Prostate gland (tissue), 2 donors: Measurements from ENCODE around the gene PRAMEF14. TPM values are rescaled to one million over a fixed set of nuclear protein-coding genes. Genes with fewer than 3 reads are reported as not detected.
"Not testable (repeated sequence)": the region's sequence is repeated elsewhere in the genome, so short reads cannot be mapped to it uniquely, and the experiment has no call there.

ENCODE experiments used
- DNase-seq: peaks from one replicate; pipeline ENCODE4 v3.0.0-alpha.2; 2019; ENCODE audit warnings: low spot score
- H3K27ac ChIP-seq, 2 donors: fragments of 200-600 bp; sonication (generic); 2 replicates each; pipeline ENCODE4 v1.5.1; 2017 to 2019
- H3K27me3 ChIP-seq: fragments of 200-600 bp; sonication (generic); replicated peaks from 2 replicates; pipeline ENCODE4 v1.5.1; 2019; ENCODE audit not compliant: insufficient read depth
- H3K36me3 ChIP-seq, 2 donors: fragments of 200-600 bp; sonication (generic); 1 replicate in 1 of 2; 2 replicates in 1 of 2; pipeline versions ENCODE4 v1.5.1 to v1.8.1; 2017 to 2019
- H3K4me1 ChIP-seq: fragments of 200-600 bp; sonication (generic); replicated peaks from 2 replicates; pipeline ENCODE4 v1.5.1; 2019
- H3K4me3 ChIP-seq, 2 donors: fragments of 200-600 bp; sonication (generic); 2 replicates each; pipeline ENCODE4 v1.5.1; 2017 to 2019
- H3K9me3 ChIP-seq: fragments of 200-600 bp; sonication (generic); 2 replicates; pipeline ENCODE4 v1.5.1; 2017
- WGBS: methylation state at CpG from one replicate; pipeline ENCODE4 v1.1.5; 2018; 5-methylcytosine and 5-hydroxymethylcytosine counted together
- intact Hi-C: fragments of 100-400 bp; cut with DNase I; formaldehyde crosslinking; loops from one replicate; pipeline ENCODE4 v1.14.2; 2022
- total RNA-seq, 2 donors: library from RNA; depleted of rRNA; stranded (reverse); fragments of >200 nt; gene quantifications; one replicate each; pipeline ENCODE4 v1.1.0, GENCODE V29; 2016

PRAMEF14 gene, protein sequence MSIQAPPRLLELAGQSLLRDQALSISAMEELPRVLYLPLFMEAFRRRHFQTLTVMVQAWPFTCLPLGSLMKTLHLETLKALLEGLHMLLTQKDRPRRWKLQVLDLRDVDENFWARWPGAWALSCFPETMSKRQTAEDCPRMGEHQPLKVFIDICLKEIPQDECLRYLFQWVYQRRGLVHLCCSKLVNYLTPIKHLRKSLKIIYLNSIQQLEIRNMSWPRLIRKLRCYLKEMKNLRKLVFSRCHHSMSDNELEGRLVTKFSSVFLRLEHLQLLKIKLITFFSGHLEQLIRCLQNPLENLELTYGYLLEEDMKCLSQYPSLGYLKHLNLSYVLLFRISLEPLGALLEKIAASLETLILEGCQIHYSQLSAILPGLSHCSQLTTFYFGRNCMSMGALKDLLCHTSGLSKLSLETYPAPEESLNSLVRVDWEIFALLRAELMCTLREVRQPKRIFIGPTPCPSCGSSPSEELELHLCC
- total RNA-seq: not detected

DNA sequence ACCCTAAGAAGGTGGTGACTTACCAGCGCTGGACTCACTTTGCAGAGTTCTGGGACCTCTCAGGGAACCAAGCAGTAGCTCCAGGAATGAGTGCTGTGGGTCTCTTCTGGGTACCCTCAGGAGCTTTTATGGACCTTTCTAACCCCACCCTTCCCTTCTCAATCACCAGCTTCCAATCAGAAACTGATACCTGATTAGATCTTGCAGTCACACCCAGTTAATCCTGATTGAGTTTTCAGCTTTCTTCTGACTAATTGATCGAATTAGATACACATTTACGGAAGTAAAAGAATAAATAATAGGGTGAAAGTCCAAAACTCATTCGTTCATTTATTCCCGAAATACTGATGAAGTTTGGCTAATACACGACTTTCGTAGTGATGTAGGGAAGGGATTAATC is at the start of gene PRAMEF14:
PRAMEF14 (minus strand) TSS at position 101 of the 400 bp plus-strand sequence. CDS start 1,820 bp downstream, outside the sequence.
- H3K4me3 ChIP-seq, H3K9me3 ChIP-seq, H3K27me3 ChIP-seq, H3K4me1 ChIP-seq, H3K36me3 ChIP-seq, H3K27ac ChIP-seq, DNase-seq, intact Hi-C loops: not testable (repeated sequence)
- WGBS: 76% methylated on average over 6 of the region's 7 CpGs

DNA sequence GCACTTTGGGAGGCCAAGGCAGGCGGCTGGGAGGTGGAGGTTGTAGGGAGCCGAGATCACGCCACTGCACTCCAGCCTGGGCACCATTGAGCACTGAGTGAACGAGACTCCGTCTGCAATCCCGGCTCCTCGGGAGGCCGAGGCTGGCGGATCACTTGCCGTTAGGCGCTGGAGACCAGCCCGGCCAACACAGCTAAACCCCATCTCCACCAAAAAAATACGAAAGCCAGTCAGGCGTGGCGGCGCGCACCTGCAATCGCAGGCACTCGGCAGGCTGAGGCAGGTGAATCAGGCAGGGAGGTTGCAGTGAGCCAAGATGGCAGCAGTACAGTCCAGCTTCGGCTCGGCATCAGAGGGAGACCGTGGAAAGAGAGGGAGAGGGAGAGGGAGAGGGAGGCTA is 48.4 kb upstream of the PRAMEF14 start:
- intact Hi-C loops: not testable (repeated sequence)

DNA sequence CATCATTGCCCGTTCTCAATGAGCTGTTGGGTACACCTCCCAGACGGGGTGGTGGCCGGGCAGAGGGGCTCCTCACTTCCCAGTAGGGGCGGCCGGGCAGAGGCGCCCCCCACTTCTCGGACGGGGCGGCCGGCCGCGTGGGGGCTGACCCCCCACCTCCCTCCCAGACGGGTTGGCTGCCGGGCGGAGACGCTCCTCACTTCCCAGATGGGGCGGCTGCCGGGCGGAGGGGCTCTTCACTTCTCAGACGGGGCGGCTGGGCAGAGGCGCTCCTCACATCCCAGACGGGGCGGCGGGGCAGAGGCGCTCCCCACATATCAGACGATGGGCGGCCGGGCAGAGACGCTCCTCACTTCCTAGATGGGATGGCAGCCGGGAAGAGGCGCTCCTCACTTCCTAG is 47.8 kb upstream of the PRAMEF14 start:
- H3K9me3 ChIP-seq, H3K4me3 ChIP-seq, H3K4me1 ChIP-seq, H3K36me3 ChIP-seq, intact Hi-C loops, H3K27ac ChIP-seq, H3K27me3 ChIP-seq, DNase-seq: not testable (repeated sequence)
- WGBS: 93% methylated on average over 21 of the region's 32 CpGs

More for the DNA sequence above, 48.4 kb upstream of the PRAMEF14 start:
- H3K36me3 ChIP-seq, H3K27ac ChIP-seq, DNase-seq, H3K9me3 ChIP-seq, H3K4me3 ChIP-seq, H3K27me3 ChIP-seq, H3K4me1 ChIP-seq: not testable (repeated sequence)
- WGBS: 95% methylated on average over 22 of the region's 22 CpGs

DNA sequence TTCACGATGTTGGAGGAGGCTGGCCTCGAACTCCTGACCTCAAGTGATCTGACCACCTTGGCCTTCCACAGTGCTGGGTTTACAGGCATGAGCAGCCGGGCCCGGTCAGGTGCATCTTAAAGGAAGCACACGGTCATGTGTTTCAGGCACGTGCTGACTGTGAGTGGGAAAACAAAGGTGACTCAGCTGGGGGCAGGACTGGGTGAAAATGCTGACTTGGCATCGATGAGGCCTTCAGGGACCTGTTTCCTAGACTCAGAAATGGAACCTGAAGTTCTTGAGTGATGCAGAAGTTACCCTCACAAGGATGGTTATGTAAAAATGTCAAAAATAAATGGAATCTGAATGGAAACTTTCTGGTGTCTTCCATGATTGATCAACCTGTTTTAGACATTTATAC is 46.1 kb upstream of the PRAMEF14 start:
- H3K27ac ChIP-seq, intact Hi-C loops, H3K27me3 ChIP-seq: not testable (repeated sequence)

DNA sequence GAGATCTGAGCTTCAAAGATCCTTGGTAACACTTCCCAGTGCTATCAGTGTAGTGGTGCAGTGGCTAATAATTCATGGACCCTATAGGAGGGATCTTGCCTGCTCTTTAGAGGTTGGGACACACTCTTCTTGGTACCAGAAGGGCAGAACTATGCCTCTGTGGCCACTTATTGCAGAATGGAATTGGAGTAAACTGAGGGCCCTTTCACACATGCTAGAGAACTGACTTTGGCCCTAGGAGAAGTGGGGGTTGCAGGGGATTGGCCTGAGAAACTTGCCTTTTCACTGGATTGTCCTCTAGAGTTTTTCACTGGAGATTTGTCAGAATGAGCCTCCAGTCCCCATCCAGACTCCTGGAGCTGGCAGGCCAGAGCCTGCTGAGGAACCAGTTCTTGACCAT is 42.4 kb upstream of the PRAMEF14 start, which contains the start of gene PRAMEF17:
PRAMEF17 (plus strand) TSS at position 301 of the 400 bp plus-strand sequence; CDS start at position 327, 26 bp downstream.
- H3K4me1 ChIP-seq, H3K9me3 ChIP-seq, H3K36me3 ChIP-seq, H3K27me3 ChIP-seq, DNase-seq, intact Hi-C loops, H3K27ac ChIP-seq, H3K4me3 ChIP-seq: not testable (repeated sequence)

More for the DNA sequence above, 46.1 kb upstream of the PRAMEF14 start:
- not testable (repeated sequence) for H3K36me3 ChIP-seq, H3K4me1 ChIP-seq, H3K4me3 ChIP-seq, DNase-seq, H3K9me3 ChIP-seq
- WGBS: 82% methylated on average over 7 of the region's 7 CpGs

DNA sequence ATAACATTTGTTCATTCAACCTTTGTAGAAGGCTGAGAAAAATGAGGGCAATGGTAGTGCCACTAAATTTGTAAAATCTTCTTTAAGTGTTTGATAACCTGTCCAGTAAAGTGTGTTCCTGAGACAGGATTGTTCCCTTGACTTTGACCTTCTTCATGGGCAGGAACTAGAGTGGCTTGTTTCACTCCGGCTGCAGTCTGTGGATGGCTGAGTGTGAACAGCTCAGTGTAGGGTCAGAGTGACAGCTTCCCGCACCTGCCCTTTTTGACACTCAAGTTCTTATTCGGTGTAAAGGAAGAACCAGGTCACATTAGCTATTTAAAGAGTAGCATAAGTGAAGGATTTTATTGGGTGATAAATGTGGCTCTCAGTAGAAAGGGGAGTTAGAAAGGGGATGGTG is 33.4 kb upstream of the PRAMEF14 start:
- intact Hi-C loops: not testable (repeated sequence)
- 49% methylated on average over 3 of the region's 3 CpGs for WGBS

DNA sequence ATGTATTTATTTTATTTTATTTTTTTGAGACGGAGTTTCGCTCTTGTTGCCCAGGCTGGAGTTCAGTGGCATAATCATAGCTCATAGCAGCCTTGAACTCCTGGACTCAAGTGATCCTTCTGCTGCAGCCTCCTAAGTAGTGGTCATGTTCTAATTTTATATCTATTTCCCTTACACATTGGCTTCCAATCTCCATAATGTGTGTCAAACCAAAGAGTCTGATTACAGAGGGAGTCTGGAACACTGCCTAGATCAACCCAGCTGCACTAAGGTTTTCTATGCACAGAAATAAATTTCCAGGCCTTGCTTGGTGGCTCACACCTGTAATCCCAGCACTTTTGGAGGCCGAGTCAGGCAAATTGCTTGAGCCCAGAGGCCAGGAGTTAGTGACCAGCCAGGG is 32.0 kb upstream of the PRAMEF14 start:
- H3K9me3 ChIP-seq, H3K27ac ChIP-seq, H3K36me3 ChIP-seq, intact Hi-C loops, H3K27me3 ChIP-seq, H3K4me3 ChIP-seq, DNase-seq, H3K4me1 ChIP-seq: not testable (repeated sequence)
- 81% methylated on average over 3 of the region's 3 CpGs for WGBS

More for the DNA sequence above, 33.4 kb upstream of the PRAMEF14 start:
- not testable (repeated sequence) for H3K36me3 ChIP-seq, H3K27ac ChIP-seq, H3K4me1 ChIP-seq, H3K27me3 ChIP-seq, DNase-seq, H3K9me3 ChIP-seq, H3K4me3 ChIP-seq

DNA sequence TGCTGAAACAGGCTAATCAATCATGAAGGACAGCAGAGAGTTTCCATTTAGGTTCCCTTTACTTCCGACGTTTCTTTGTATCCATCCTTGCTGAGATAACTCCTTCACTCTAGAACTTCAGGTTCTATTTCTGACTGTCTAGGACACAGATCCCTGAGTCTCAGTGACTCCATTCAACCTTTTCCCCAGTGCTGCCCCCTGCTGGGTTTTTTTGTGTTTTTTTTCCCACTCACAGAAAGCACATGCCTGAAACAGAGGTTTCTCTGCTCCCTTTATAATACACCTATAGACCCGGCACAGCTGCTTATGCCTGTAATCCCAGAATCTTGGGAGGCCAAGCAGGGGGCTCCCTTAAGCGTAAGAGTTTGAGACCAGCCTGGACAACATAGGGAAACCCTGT is 21.6 kb upstream of the PRAMEF14 start:
- DNase-seq, intact Hi-C loops, H3K27me3 ChIP-seq, H3K4me3 ChIP-seq, H3K9me3 ChIP-seq, H3K27ac ChIP-seq, H3K36me3 ChIP-seq, H3K4me1 ChIP-seq: not testable (repeated sequence)
- WGBS: 76% methylated on average over 4 of the region's 4 CpGs

DNA sequence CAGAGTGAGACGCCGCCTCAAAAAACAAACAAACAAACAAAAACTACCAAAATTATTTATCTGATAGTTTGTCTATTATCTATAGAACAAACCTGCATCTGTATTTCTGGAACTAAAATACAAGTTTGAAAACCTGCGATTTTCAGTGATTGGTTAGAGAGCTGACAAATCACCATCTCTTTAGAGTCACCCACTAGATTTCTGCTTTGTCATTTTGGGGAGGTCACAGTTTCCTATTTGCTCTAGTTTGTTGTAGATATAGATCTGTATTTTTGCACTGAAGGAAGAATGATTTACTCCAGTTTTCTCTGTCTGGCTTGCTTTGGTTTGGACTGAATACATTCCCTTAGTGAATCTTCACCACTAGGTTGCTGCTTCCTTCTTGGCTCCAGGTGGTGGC is 19.6 kb upstream of the PRAMEF14 start:
- H3K9me3 ChIP-seq, H3K27me3 ChIP-seq, H3K27ac ChIP-seq, H3K36me3 ChIP-seq, intact Hi-C loops, H3K4me1 ChIP-seq, DNase-seq, H3K4me3 ChIP-seq: not testable (repeated sequence)
- 84% methylated on average over 3 of the region's 3 CpGs for WGBS

DNA sequence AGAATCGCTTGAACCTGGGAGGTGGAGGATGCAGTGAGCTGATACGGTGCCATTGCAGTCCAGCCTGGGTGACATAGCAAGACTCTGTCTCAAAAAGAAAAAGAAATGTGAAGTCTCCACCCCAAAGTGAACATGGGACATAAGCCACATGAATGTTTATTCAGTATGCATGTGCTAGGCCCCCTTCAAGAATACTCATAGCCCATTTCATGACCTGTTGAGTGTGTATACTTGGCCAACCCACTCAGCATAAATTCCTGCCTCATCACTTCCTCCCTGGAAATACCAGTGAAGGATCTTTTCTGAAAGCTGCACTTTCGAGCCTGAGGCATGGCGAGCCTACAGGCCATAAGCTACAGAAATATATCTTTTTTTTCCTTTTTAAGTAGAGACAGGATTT is 18.0 kb upstream of the PRAMEF14 start:
- H3K4me3 ChIP-seq, H3K36me3 ChIP-seq, H3K9me3 ChIP-seq, DNase-seq, H3K27me3 ChIP-seq, H3K27ac ChIP-seq, intact Hi-C loops, H3K4me1 ChIP-seq: not testable (repeated sequence)
- WGBS: 87% methylated on average over 4 of the region's 4 CpGs

DNA sequence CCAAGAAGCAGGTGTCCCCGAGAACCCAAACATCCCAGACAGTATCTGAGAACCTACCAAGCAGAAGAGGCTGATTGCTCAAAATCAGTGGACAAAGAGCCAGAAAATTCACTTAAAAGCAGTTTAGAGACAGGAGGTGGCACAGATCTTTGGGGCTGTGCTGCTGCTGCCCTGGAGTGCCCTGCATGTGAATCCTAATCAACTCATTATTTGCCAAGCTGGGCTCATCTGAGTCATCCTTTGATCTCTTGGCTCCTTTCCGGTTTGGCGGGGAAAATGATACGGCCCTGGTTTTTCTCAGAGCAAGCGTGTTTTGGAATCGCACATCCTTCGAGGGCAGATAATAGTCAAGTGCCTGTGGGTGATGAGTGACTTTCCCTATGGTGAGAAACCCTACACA is 15.4 kb upstream of the PRAMEF14 start:
- H3K27me3 ChIP-seq, H3K4me3 ChIP-seq, H3K4me1 ChIP-seq, DNase-seq, intact Hi-C loops, H3K9me3 ChIP-seq, H3K36me3 ChIP-seq, H3K27ac ChIP-seq: not testable (repeated sequence)
- WGBS: 80% methylated on average over 1 of the region's 7 CpGs
